ENCODE results near the gene SLC35F4.

SLC35F4 gene

GRCh38 chr14:57607086-57607485, 258.8 kb downstream of the SLC35F4 start:
- Histone ChIP-seq H3K9me3 (ENCODE audit: control insufficient read depth, insufficient read depth, low read length) (no peaks in the 10 kb centered on the region), H3K4me3 (ENCODE audit: low read depth, low read length) (no peak overlapping the region), H3K36me3 (ENCODE audit: control insufficient read depth, insufficient read depth, low read length) (no peaks in the 10 kb centered on the region), H3K9ac (ENCODE audit: low read depth, low read length) (no peak overlapping the region), H3K27me3 (ENCODE audit: control insufficient read depth, insufficient read depth, low read length) (no peaks in the 10 kb centered on the region), H3K4me1 (ENCODE audit: control insufficient read depth, insufficient read depth, low read length) (no peaks in the 10 kb centered on the region)

GRCh38 chr14:57583396-57583795, 282.5 kb downstream of the SLC35F4 start:
- Histone ChIP-seq H3K4me3 (ENCODE audit: low read depth, low read length) (no peak overlapping the region), H3K9me3 (ENCODE audit: control insufficient read depth, insufficient read depth, low read length) (no peaks in the 10 kb centered on the region), H3K9ac (ENCODE audit: low read depth, low read length) (no peak overlapping the region), H3K27me3 (ENCODE audit: control insufficient read depth, insufficient read depth, low read length) (no peaks in the 10 kb centered on the region), H3K36me3 (ENCODE audit: control insufficient read depth, insufficient read depth, low read length) (no peaks in the 10 kb centered on the region), H3K4me1 (ENCODE audit: control insufficient read depth, insufficient read depth, low read length) (no peaks in the 10 kb centered on the region)

- H3K4me3 ChIP-seq (ENCODE audit: low read depth, low read length): no peak overlapping the region
- H3K9ac ChIP-seq (ENCODE audit: low read depth, low read length): no peak overlapping the region
- no peaks in the 10 kb centered on the region for H3K36me3 ChIP-seq (ENCODE audit: control insufficient read depth, insufficient read depth, low read length)
- no peaks in the 10 kb centered on the region for H3K4me1 ChIP-seq (ENCODE audit: control insufficient read depth, insufficient read depth, low read length)
- H3K9me3 ChIP-seq (ENCODE audit: control insufficient read depth, insufficient read depth, low read length): no peaks in the 10 kb centered on the region
- no peaks in the 10 kb centered on the region for H3K27me3 ChIP-seq (ENCODE audit: control insufficient read depth, insufficient read depth, low read length)
Measured at GRCh38 chr14:57582746-57583145, 283.1 kb downstream of the SLC35F4 start.

- Histone ChIP-seq H3K27me3 (ENCODE audit: control insufficient read depth, insufficient read depth, low read length) (no peaks in the 10 kb centered on the region), H3K4me3 (ENCODE audit: low read depth, low read length) (no peak overlapping the region), H3K4me1 (ENCODE audit: control insufficient read depth, insufficient read depth, low read length) (no peaks in the 10 kb centered on the region), H3K9ac (ENCODE audit: low read depth, low read length) (no peak overlapping the region), H3K36me3 (ENCODE audit: control insufficient read depth, insufficient read depth, low read length) (no peaks in the 10 kb centered on the region), H3K9me3 (ENCODE audit: control insufficient read depth, insufficient read depth, low read length) (no peaks in the 10 kb centered on the region)
Measured at GRCh38 chr14:57578801-57579200, 287.1 kb downstream of the SLC35F4 start.

GRCh38 chr14:57576498-57576897, 289.4 kb downstream of the SLC35F4 start:
- Histone ChIP-seq H3K4me3 (ENCODE audit: low read depth, low read length) (no peak overlapping the region), H3K9me3 (ENCODE audit: control insufficient read depth, insufficient read depth, low read length) (no peaks in the 10 kb centered on the region), H3K27me3 (ENCODE audit: control insufficient read depth, insufficient read depth, low read length) (no peaks in the 10 kb centered on the region), H3K4me1 (ENCODE audit: control insufficient read depth, insufficient read depth, low read length) (no peaks in the 10 kb centered on the region), H3K9ac (ENCODE audit: low read depth, low read length) (no peak overlapping the region), H3K36me3 (ENCODE audit: control insufficient read depth, insufficient read depth, low read length) (no peaks in the 10 kb centered on the region)

GRCh38 chr14:57575482-57575881, 290.4 kb downstream of the SLC35F4 start:
- no peaks in the 10 kb centered on the region for H3K4me1 ChIP-seq (ENCODE audit: control insufficient read depth, insufficient read depth, low read length)
- H3K36me3 ChIP-seq (ENCODE audit: control insufficient read depth, insufficient read depth, low read length): no peaks in the 10 kb centered on the region

GRCh38 chr14:57574617-57575288, 291.1 kb downstream of the SLC35F4 start:
- no peaks in the 10 kb centered on the region for H3K4me1 ChIP-seq (ENCODE audit: control insufficient read depth, insufficient read depth, low read length)
- no peaks in the 10 kb centered on the region for H3K27me3 ChIP-seq (ENCODE audit: control insufficient read depth, insufficient read depth, low read length)
- no peak overlapping the region for H3K4me3 ChIP-seq (ENCODE audit: low read depth, low read length)
- H3K36me3 ChIP-seq (ENCODE audit: control insufficient read depth, insufficient read depth, low read length): no peaks in the 10 kb centered on the region
- no peaks in the 10 kb centered on the region for H3K9me3 ChIP-seq (ENCODE audit: control insufficient read depth, insufficient read depth, low read length)
- H3K9ac ChIP-seq (ENCODE audit: low read depth, low read length): no peak overlapping the region

More at GRCh38 chr14:57575482-57575881, 290.4 kb downstream of the SLC35F4 start:
- Histone ChIP-seq H3K4me3 (ENCODE audit: low read depth, low read length) (no peak overlapping the region), H3K9ac (ENCODE audit: low read depth, low read length) (no peak overlapping the region), H3K9me3 (ENCODE audit: control insufficient read depth, insufficient read depth, low read length) (no peaks in the 10 kb centered on the region), H3K27me3 (ENCODE audit: control insufficient read depth, insufficient read depth, low read length) (no peaks in the 10 kb centered on the region)

- no peaks in the 10 kb centered on the region for H3K36me3 ChIP-seq (ENCODE audit: control insufficient read depth, insufficient read depth, low read length)
- no peaks in the 10 kb centered on the region for H3K27me3 ChIP-seq (ENCODE audit: control insufficient read depth, insufficient read depth, low read length)
- H3K4me3 ChIP-seq (ENCODE audit: low read depth, low read length): no peak overlapping the region
- H3K9me3 ChIP-seq (ENCODE audit: control insufficient read depth, insufficient read depth, low read length): no peaks in the 10 kb centered on the region
- H3K9ac ChIP-seq (ENCODE audit: low read depth, low read length): no peak overlapping the region
- no peaks in the 10 kb centered on the region for H3K4me1 ChIP-seq (ENCODE audit: control insufficient read depth, insufficient read depth, low read length)
Measured at GRCh38 chr14:57573173-57573572, 292.7 kb downstream of the SLC35F4 start.

GRCh38 chr14:57568554-57568953, 297.3 kb downstream of the SLC35F4 start:
- no peaks in the 10 kb centered on the region for H3K9me3 ChIP-seq (ENCODE audit: control insufficient read depth, insufficient read depth, low read length)
- H3K9ac ChIP-seq (ENCODE audit: low read depth, low read length): no peak overlapping the region
- H3K27me3 ChIP-seq (ENCODE audit: control insufficient read depth, insufficient read depth, low read length): no peaks in the 10 kb centered on the region
- no peak overlapping the region for H3K4me3 ChIP-seq (ENCODE audit: low read depth, low read length)
- no peaks in the 10 kb centered on the region for H3K36me3 ChIP-seq (ENCODE audit: control insufficient read depth, insufficient read depth, low read length)
- no peaks in the 10 kb centered on the region for H3K4me1 ChIP-seq (ENCODE audit: control insufficient read depth, insufficient read depth, low read length)

GRCh38 chr14:57567220-57567619, 298.7 kb downstream of the SLC35F4 start:
- no peaks in the 10 kb centered on the region for H3K4me1 ChIP-seq (ENCODE audit: control insufficient read depth, insufficient read depth, low read length)
- no peak overlapping the region for H3K4me3 ChIP-seq (ENCODE audit: low read depth, low read length)
- no peaks in the 10 kb centered on the region for H3K27me3 ChIP-seq (ENCODE audit: control insufficient read depth, insufficient read depth, low read length)
- H3K36me3 ChIP-seq (ENCODE audit: control insufficient read depth, insufficient read depth, low read length): no peaks in the 10 kb centered on the region
- no peaks in the 10 kb centered on the region for H3K9me3 ChIP-seq (ENCODE audit: control insufficient read depth, insufficient read depth, low read length)
- H3K9ac ChIP-seq (ENCODE audit: low read depth, low read length): no peak overlapping the region

- H3K9me3 ChIP-seq (ENCODE audit: control insufficient read depth, insufficient read depth, low read length): no peaks in the 10 kb centered on the region
- no peaks in the 10 kb centered on the region for H3K4me1 ChIP-seq (ENCODE audit: control insufficient read depth, insufficient read depth, low read length)
- H3K27me3 ChIP-seq (ENCODE audit: control insufficient read depth, insufficient read depth, low read length): no peaks in the 10 kb centered on the region
- no peaks in the 10 kb centered on the region for H3K36me3 ChIP-seq (ENCODE audit: control insufficient read depth, insufficient read depth, low read length)
- H3K9ac ChIP-seq (ENCODE audit: low read depth, low read length): no peak overlapping the region
- H3K4me3 ChIP-seq (ENCODE audit: low read depth, low read length): no peak overlapping the region
Measured at GRCh38 chr14:57560681-57561080, 305.2 kb downstream of the SLC35F4 start.

GRCh38 chr14:57559576-57559975, 306.3 kb downstream of the SLC35F4 start:
- Histone ChIP-seq H3K36me3 (ENCODE audit: control insufficient read depth, insufficient read depth, low read length) (no peaks in the 10 kb centered on the region), H3K9me3 (ENCODE audit: control insufficient read depth, insufficient read depth, low read length) (no peaks in the 10 kb centered on the region), H3K4me3 (ENCODE audit: low read depth, low read length) (no peak overlapping the region), H3K9ac (ENCODE audit: low read depth, low read length) (no peak overlapping the region), H3K4me1 (ENCODE audit: control insufficient read depth, insufficient read depth, low read length) (no peaks in the 10 kb centered on the region), H3K27me3 (ENCODE audit: control insufficient read depth, insufficient read depth, low read length) (no peaks in the 10 kb centered on the region)

Measured in iPS-15b (cell line).